ENCODE measurements around the gene SERPINE1. TPM values are rescaled to one million over a fixed set of nuclear protein-coding genes. Genes with fewer than 3 reads are reported as not detected.

SERPINE1 gene
- total and polyA plus RNA-seq, 2 of the 13 experiments (the other 11 are each of a cell fraction or from before 2014, with no cell fraction given): 21.2 to 1,576 TPM

GRCh38 chr7:101124376-101125056, 2.4 kb upstream of the SERPINE1 start (continued):
- TF ChIP-seq ZNF609 (CRISPR knock-in tag; IDR thresholded peaks at IDR 0.05; ENCODE audit: borderline replicate concordance): peak; percentile 57; the same call in 1 of the 2 replicates
- no peak for TF ChIP-seq ZNF678 (CRISPR knock-in tag; IDR thresholded peaks at IDR 0.05)
- no peak for TF ChIP-seq TBX3 (IDR thresholded peaks at IDR 0.05; ENCODE audit: borderline replicate concordance)
- TF ChIP-seq SPEN (CRISPR knock-in tag; IDR thresholded peaks at IDR 0.05; ENCODE audit: low read depth): peak; percentile 72; the same call in 1 of the 2 replicates
- no peak for TF ChIP-seq NCOA1 (CRISPR knock-in tag; IDR thresholded peaks at IDR 0.05)
- TF ChIP-seq NFE2L2 (IDR thresholded peaks at IDR 0.05; ENCODE audit: low read length): no peak
- no peak for TF ChIP-seq TRIM22 (IDR thresholded peaks at IDR 0.05)
- TF ChIP-seq SRSF1 (optimal IDR thresholded peaks at IDR 0.05; ENCODE audit: low read depth, low read length): no peak
- TF ChIP-seq ISL2 (CRISPR knock-in tag; IDR thresholded peaks at IDR 0.05): peak; percentile 68; the same call in 1 of the 2 replicates
- TF ChIP-seq TERF1 (CRISPR knock-in tag; IDR thresholded peaks at IDR 0.05): no peak
- TF ChIP-seq ZNF17 (CRISPR knock-in tag; IDR thresholded peaks at IDR 0.05): no peak
- TF ChIP-seq IKZF1 (IDR thresholded peaks at IDR 0.05): no peak
- no peak for TF ChIP-seq ZNF484 (CRISPR knock-in tag; IDR thresholded peaks at IDR 0.05; ENCODE audit: borderline replicate concordance, low read depth)
- no peak for TF ChIP-seq ZBTB3 (CRISPR knock-in tag; IDR thresholded peaks at IDR 0.05; ENCODE audit: borderline replicate concordance, low read depth)
- TF ChIP-seq ZGPAT (CRISPR knock-in tag; IDR thresholded peaks at IDR 0.05): peak; percentile 31; the same call in 1 of the 2 replicates
- no peak for TF ChIP-seq CBX5 (CRISPR knock-in tag; IDR thresholded peaks at IDR 0.05; ENCODE audit: borderline replicate concordance)
- TF ChIP-seq ZBTB43 (CRISPR knock-in tag; conservative IDR thresholded peaks at IDR 0.05): peak; percentile 84

Data from HepG2 (cell line).